Spleen (tissue), 11 donors: ENCODE data around the gene YIPF1. TPM values are rescaled to one million over a fixed set of nuclear protein-coding genes. Genes with fewer than 3 reads are reported as not detected.
"Not testable (repeated sequence)": the region's sequence is repeated elsewhere in the genome, so short reads cannot be mapped to it uniquely, and the experiment has no call there.

Experiments used
- DNase-seq: peaks from one replicate; pipeline ENCODE4 v3.0.0-alpha.2; 2020
- H3K27ac ChIP-seq, 8 donors: fragments of 200-600 bp; sonication (generic) in 7 of 8; 1 replicate in 4 of 8; 2 replicates in 4 of 8; pipeline versions ENCODE4 v1.5.0 to v1.8.0; 2016 to 2021; ENCODE audit warnings: inconsistent platforms in 4 of 8, mild to moderate bottlenecking in 4 of 8, moderate library complexity in 1 of 8
- H3K27me3 ChIP-seq, 7 donors: fragments of 200-600 bp; sonication (generic) in 6 of 7; replicated peaks in 1 of 7; 1 replicate in 4 of 7; 2 replicates in 3 of 7; pipeline versions ENCODE4 v1.5.0 to v1.8.0; 2016 to 2021; ENCODE audit warnings: inconsistent platforms in 3 of 7, mild to moderate bottlenecking in 1 of 7
- H3K36me3 ChIP-seq, 6 donors: fragments of 200-600 bp; sonication (generic) in 5 of 6; 1 replicate in 4 of 6; 2 replicates in 2 of 6; pipeline versions ENCODE4 v1.5.0 to v1.8.0; 2016 to 2021; ENCODE audit warnings: inconsistent platforms in 2 of 6
- H3K4me1 ChIP-seq, 6 donors: fragments of 200-600 bp; sonication (generic) in 5 of 6; 1 replicate in 3 of 6; 2 replicates in 3 of 6; pipeline versions ENCODE4 v1.5.0 to v1.8.0; 2016 to 2021; ENCODE audit warnings: inconsistent platforms in 3 of 6
- H3K4me3 ChIP-seq, 8 donors: fragments of 200-600 bp; sonication (generic) in 7 of 8; 1 replicate in 4 of 8; 2 replicates in 4 of 8; pipeline versions ENCODE4 v1.5.0 to v1.8.0; 2016 to 2021; ENCODE audit warnings: inconsistent platforms in 4 of 8, mild to moderate bottlenecking in 4 of 8, moderate library complexity in 2 of 8
- H3K9me3 ChIP-seq, 8 donors: fragments of 200-600 bp; sonication (generic) in 7 of 8; 1 replicate in 4 of 8; 2 replicates in 4 of 8; pipeline versions ENCODE4 v1.5.0 to v1.8.0; 2016 to 2021; ENCODE audit warnings: inconsistent platforms in 4 of 8
- POLR2A ChIP-seq, 3 donors: fragments of 450-650 bp; IDR thresholded peaks; one replicate each; pipeline ENCODE4 v1.5.1; 2017; ENCODE audit warnings: antibody characterized with exemption in 3 of 3, mild to moderate bottlenecking in 1 of 3
- POLR2AphosphoS5 ChIP-seq, 3 donors: sonication (generic); formaldehyde crosslinking; IDR thresholded peaks; one replicate each; pipeline ENCODE4 v1.5.1; 2017; ENCODE audit warnings: antibody characterized with exemption in 3 of 3
- WGBS, 5 donors: extraction: QIAGEN DNeasy Blood & Tissue Kit in 3 of 5; methylation state at CpG; one replicate each; pipeline versions ENCODE4 v1.1.5 to v1.1.7; 2013 to 2018; 5-methylcytosine and 5-hydroxymethylcytosine counted together
- intact Hi-C: fragments of 100-400 bp; cut with DNase I; formaldehyde crosslinking; loops from one replicate; pipeline ENCODE4 v1.15.0; 2023; ENCODE audit warnings: low total_unique reads
- polyA plus RNA-seq, 3 donors: library from polyadenylated mRNA; stranded (reverse); fragments of 200-250 nt; gene quantifications; one replicate each; pipeline ENCODE4 v1.2.1, GENCODE V29; 2013
- total RNA-seq, 7 donors: library from RNA; depleted of rRNA in 3 of 7; stranded (reverse); fragments of >200 nt in 3 of 7; fragmentation: NEBNext Ultra II Directional in 4 of 7; extraction: Animal tissue kit (Norgen Biotek cat#: 25700) in 4 of 7; gene quantifications; one replicate each; pipeline versions ENCODE4 v1.1.0 to v1.2.1, GENCODE V29; 2016 to 2021
- TF ChIP-seq, protein P1 (sequence below), 11 experiments: fragments of 200-600 bp in 7 of 11; fragments of 450-650 bp in 4 of 11; sonication (generic) in 4 of 11; IDR thresholded peaks in 8 of 11; conservative IDR thresholded peaks in 3 of 11; 1 replicate in 7 of 11; 2 replicates in 4 of 11; pipeline versions ENCODE4 v1.4.0 to v1.8.0; 2016 to 2021; ENCODE audit warnings: antibody characterized with exemption in 11 of 11, inconsistent platforms in 4 of 11, mild to moderate bottlenecking in 1 of 11
- donor health status: healthy with polysubstance abuse.
- donor health status: DM: no; HTN: no; CAD: no; lungs with moderate emphysema.
- donor health status: DM: no; HTN: no; CAD: no.
- donor health status: Bipolar disorder and iron deficiency.
- donor health status: healthy.
- donor health status: DM: no; HTN: no; CAD: no.
- donor health status: DM: yes; HTN: yes; CAD: no.

YIPF1 gene
- total and polyA plus RNA-seq, 10 donors, result 15.2 to 39.7 (median 22.0) TPM

DNA sequence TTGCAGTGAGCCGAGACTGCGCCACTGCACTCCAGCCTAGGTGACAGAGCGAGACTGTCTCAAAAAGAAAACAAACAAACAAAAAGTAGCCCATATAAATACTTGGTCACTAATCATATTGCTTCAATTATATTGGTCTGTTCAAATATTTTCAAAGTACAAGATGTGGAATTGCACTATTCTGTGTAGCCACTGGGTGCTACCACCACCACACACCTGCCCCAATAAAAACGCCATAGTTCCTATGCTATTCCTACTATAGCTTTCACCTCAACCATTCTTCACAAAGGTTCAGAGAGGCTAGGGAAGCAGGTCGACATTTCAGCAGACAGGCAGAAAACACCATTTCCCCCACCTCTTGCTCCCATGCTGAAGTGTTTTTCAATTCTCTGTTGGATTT lies 68.2 kb downstream of the YIPF1 start:
- intact Hi-C loops, result no loop called here
- Histone ChIP-seq H3K27me3 (no peaks in the 10 kb centered on the region), H3K9me3 (no peaks in the 10 kb centered on the region), H3K27ac (no peak overlapping the region), H3K4me1 (no peaks in the 10 kb centered on the region), H3K36me3 (peaks cover 0 to 90% (median 43%) of the 10 kb centered on the region in 6 donors), H3K4me3 (no peak overlapping the region)
- DNase-seq, result no peak
- TF ChIP-seq POLR2A (IDR thresholded peaks at IDR 0.05), result no peak
- no peak for TF ChIP-seq POLR2AphosphoS5 (IDR thresholded peaks at IDR 0.05)
- TF ChIP-seq, protein P1, sequence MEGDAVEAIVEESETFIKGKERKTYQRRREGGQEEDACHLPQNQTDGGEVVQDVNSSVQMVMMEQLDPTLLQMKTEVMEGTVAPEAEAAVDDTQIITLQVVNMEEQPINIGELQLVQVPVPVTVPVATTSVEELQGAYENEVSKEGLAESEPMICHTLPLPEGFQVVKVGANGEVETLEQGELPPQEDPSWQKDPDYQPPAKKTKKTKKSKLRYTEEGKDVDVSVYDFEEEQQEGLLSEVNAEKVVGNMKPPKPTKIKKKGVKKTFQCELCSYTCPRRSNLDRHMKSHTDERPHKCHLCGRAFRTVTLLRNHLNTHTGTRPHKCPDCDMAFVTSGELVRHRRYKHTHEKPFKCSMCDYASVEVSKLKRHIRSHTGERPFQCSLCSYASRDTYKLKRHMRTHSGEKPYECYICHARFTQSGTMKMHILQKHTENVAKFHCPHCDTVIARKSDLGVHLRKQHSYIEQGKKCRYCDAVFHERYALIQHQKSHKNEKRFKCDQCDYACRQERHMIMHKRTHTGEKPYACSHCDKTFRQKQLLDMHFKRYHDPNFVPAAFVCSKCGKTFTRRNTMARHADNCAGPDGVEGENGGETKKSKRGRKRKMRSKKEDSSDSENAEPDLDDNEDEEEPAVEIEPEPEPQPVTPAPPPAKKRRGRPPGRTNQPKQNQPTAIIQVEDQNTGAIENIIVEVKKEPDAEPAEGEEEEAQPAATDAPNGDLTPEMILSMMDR (IDR thresholded peaks at IDR 0.05 in 8 of 11, conservative IDR thresholded peaks at IDR 0.05 in 3 of 11), result no peak
- 94 to 97% (median 95%) methylated on average over 5 of the region's 5 CpGs for WGBS, 5 donors

DNA sequence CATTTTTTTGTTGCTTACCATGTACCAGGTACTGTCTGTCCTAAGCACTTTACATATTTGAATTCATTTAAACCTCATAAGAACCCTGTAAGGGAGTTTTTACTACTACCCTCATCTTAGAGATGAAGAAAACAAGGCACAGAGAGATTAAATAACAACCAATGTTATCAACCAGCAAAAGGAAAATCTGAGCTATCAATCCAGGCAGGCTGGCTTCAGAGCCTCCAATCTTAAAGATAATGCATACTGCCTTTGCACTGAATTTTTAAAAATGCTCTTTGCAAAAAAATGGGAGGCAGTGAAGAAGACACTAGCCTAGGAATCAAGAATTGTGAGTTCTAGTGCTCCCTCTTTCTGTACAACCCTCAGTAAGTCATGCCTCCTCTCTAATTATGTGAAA lies 70.2 kb downstream of the YIPF1 start:
- H3K9me3 ChIP-seq, result no peaks in the 10 kb centered on the region
- no peak overlapping the region for H3K4me3 ChIP-seq
- intact Hi-C loops, result no loop called here
- TF ChIP-seq, protein P1 (IDR thresholded peaks at IDR 0.05 in 8 of 11, conservative IDR thresholded peaks at IDR 0.05 in 3 of 11), result no peak
- TF ChIP-seq POLR2AphosphoS5 (IDR thresholded peaks at IDR 0.05) (no peak), POLR2A (IDR thresholded peaks at IDR 0.05) (no peak)
- DNase-seq, result no peak
- H3K27me3 ChIP-seq, result no peaks in the 10 kb centered on the region
- no peaks in the 10 kb centered on the region for H3K4me1 ChIP-seq
- peaks cover 0 to 85% (median 28%) of the 10 kb centered on the region in 6 donors for H3K36me3 ChIP-seq
- H3K27ac ChIP-seq, result no peak overlapping the region

DNA sequence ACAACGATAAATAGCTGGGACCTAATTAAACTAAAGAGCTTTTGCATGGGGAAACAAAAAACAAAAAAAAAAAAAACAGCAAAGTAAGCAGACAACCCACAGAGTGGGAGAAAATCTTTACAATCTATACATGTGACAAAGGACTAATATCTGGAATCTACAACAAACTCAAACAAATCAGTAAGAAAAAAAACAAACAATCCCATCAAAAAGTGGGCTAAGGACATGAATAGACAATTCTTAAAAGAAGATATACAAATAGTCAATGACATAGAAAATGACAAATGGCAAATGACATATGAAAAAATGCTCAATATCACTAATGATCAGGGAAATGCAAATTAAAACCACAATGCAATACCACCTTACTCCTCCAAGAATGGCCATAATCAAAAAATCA lies 73.0 kb downstream of the YIPF1 start:
- H3K36me3 ChIP-seq, result peaks cover 0 to 95% (median 22%) of the 10 kb centered on the region in 6 donors
- intact Hi-C loops, H3K9me3 ChIP-seq, H3K4me1 ChIP-seq, H3K27ac ChIP-seq, H3K27me3 ChIP-seq, H3K4me3 ChIP-seq, DNase-seq: not testable (repeated sequence)
- 95 to 100% (median 97%) methylated on average over 1 of the region's 1 CpG for WGBS, 5 donors

DNA sequence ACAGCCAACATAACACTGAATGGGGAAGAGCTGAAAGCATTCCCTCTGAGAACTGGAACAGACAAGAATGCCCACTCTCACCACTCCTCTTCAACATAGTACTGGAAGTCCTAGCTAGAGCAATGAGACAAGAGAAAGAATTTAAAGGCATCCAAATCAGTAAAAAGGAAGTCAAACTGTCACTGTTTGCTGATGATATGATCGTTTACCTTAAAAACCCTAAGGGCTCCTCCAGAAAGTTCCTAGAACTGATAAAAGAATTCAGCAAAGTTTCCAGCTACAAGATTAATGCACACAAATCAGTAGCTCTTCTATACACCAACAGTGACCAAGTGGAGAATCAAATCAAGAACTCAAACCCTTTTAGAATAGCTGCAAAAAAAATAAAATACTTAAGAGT lies 74.1 kb downstream of the YIPF1 start:
- H3K36me3 ChIP-seq, result peaks cover 0 to 95% (median 24%) of the 10 kb centered on the region in 6 donors
- DNase-seq, H3K27me3 ChIP-seq, H3K4me1 ChIP-seq, intact Hi-C loops, H3K9me3 ChIP-seq, H3K27ac ChIP-seq, H3K4me3 ChIP-seq: not testable (repeated sequence)
- WGBS, 5 donors, result 56 to 85% (median 72%) methylated on average over 1 of the region's 1 CpG

DNA sequence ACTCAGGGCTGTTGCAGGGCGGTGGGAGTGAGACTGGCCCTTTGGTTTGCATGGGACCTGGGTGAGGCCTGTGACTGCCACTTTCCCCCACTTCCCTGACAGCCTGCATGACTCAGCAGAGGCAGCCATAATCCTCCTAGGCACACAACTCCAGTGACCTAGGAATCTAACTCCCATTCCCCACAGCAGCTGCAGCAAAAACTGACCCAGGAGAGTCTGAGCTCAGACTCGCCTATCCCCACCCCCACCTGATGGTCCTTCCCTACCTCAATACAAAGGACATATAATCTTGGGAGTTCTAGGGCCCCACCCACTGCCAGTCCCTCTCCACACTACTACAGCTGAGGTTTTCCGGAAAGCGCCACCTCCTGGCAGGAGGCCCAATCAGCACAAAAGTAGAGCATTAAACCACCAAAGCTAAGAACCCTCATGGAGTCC lies 78.2 kb downstream of the YIPF1 start:
- Histone ChIP-seq H3K27ac (no peak overlapping the region), H3K36me3 (peaks cover 0 to 94% (median 16%) of the 10 kb centered on the region in 6 donors), H3K4me3 (no peak overlapping the region), H3K4me1 (no peaks in the 10 kb centered on the region), H3K9me3 (no peaks in the 10 kb centered on the region), H3K27me3 (no peaks in the 10 kb centered on the region)
- TF ChIP-seq POLR2AphosphoS5 (IDR thresholded peaks at IDR 0.05), result no peak
- TF ChIP-seq, protein P1 (IDR thresholded peaks at IDR 0.05 in 8 of 11, conservative IDR thresholded peaks at IDR 0.05 in 3 of 11), result no peak
- TF ChIP-seq POLR2A (IDR thresholded peaks at IDR 0.05), result no peak
- no peak for DNase-seq
- intact Hi-C loops, result no loop called here
- 94 to 99% (median 97%) methylated on average over 4 of the region's 4 CpGs for WGBS, 5 donors
